PC-3 (cell line): ENCODE measurements around the gene XBP1.

Source experiments
- EZH2 ChIP-seq: fragments of 300-600 bp; sonication (generic); IDR thresholded peaks from one replicate; pipeline ENCODE4 v1.6.1; 2017; ENCODE audit warnings: antibody characterized with exemption, mild to moderate bottlenecking, low read length; ENCODE audit not compliant: unreplicated experiment
- EZH2phosphoT487 ChIP-seq: fragments of 300-600 bp; sonication (generic); IDR thresholded peaks from 2 replicates; pipeline ENCODE4 v1.6.1; 2018; ENCODE audit warnings: mild to moderate bottlenecking, antibody characterized with exemption, low read length, borderline replicate concordance
- TF ChIP-seq, protein P1 (sequence below): fragments of 300-600 bp; sonication (generic); conservative IDR thresholded peaks from 2 replicates; pipeline ENCODE4 v1.5.1; 2017; ENCODE audit warnings: antibody characterized with exemption, low read depth, mild to moderate bottlenecking, low read length

- TF ChIP-seq EZH2phosphoT487 (no peak), EZH2 (no peak)
- TF ChIP-seq, protein P1, sequence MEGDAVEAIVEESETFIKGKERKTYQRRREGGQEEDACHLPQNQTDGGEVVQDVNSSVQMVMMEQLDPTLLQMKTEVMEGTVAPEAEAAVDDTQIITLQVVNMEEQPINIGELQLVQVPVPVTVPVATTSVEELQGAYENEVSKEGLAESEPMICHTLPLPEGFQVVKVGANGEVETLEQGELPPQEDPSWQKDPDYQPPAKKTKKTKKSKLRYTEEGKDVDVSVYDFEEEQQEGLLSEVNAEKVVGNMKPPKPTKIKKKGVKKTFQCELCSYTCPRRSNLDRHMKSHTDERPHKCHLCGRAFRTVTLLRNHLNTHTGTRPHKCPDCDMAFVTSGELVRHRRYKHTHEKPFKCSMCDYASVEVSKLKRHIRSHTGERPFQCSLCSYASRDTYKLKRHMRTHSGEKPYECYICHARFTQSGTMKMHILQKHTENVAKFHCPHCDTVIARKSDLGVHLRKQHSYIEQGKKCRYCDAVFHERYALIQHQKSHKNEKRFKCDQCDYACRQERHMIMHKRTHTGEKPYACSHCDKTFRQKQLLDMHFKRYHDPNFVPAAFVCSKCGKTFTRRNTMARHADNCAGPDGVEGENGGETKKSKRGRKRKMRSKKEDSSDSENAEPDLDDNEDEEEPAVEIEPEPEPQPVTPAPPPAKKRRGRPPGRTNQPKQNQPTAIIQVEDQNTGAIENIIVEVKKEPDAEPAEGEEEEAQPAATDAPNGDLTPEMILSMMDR, result no peak
Observed at GRCh38 chr22:28822930-28823551, 22.7 kb upstream of the XBP1 start.
